OCI-LY1 (cell line): Measurements from ENCODE around the gene AMDHD2.

Experiments used
- EZH2 ChIP-seq: fragments of 200-600 bp; sonication (generic), shearing (Covaris generic); IDR thresholded peaks from 2 replicates; pipeline ENCODE4 v1.8.0; 2017; ENCODE audit warnings: borderline replicate concordance, mixed run types, mild to moderate bottlenecking, antibody characterized with exemption, low read length, moderate library complexity, mixed read lengths
- TF ChIP-seq, protein P1 (sequence below): fragments of 200-600 bp; sonication (generic), shearing (Covaris generic); IDR thresholded peaks from 2 replicates; pipeline ENCODE4 v1.5.1; 2017; ENCODE audit warnings: mild to moderate bottlenecking, antibody characterized with exemption, low read length, moderate library complexity, mixed read lengths

DNA sequence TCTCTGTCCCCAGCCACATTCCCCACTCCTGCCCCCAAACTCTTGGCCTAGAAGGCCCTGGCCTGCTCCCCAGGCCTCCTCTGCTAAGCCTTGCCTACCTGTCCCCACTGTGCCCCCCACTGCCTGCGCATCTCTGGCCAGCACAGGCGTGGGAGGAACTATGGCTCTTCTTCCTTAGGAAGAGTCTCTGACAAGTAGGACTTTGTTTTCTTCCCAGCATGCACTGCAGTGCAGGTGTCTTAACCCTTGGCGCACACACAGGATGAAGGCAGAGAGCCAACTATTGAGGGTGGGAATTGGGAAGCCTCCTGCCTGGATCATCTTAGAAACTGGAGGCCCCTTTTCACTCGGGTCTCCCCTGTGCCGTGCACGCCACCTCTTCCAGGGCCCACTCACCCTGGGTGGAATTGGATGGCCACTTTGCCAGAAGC is 3.6 kb downstream of the AMDHD2 start:
- TF ChIP-seq, protein P1, sequence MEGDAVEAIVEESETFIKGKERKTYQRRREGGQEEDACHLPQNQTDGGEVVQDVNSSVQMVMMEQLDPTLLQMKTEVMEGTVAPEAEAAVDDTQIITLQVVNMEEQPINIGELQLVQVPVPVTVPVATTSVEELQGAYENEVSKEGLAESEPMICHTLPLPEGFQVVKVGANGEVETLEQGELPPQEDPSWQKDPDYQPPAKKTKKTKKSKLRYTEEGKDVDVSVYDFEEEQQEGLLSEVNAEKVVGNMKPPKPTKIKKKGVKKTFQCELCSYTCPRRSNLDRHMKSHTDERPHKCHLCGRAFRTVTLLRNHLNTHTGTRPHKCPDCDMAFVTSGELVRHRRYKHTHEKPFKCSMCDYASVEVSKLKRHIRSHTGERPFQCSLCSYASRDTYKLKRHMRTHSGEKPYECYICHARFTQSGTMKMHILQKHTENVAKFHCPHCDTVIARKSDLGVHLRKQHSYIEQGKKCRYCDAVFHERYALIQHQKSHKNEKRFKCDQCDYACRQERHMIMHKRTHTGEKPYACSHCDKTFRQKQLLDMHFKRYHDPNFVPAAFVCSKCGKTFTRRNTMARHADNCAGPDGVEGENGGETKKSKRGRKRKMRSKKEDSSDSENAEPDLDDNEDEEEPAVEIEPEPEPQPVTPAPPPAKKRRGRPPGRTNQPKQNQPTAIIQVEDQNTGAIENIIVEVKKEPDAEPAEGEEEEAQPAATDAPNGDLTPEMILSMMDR: no peak
- no peak for TF ChIP-seq EZH2
